Measurements from ENCODE around the gene ST14. TPM values are rescaled to one million over a fixed set of nuclear protein-coding genes. Genes with fewer than 3 reads are reported as not detected.

The ST14 gene
- total and polyA plus RNA-seq, 10 of the 15 experiments (the other 5 are each of a cell fraction or from before 2014, with no cell fraction given), result 0.02 to 3.9 (median 0.73) TPM; not detected in 2

GRCh38 chr11:130145975-130146776 lies 13.4 kb upstream of the ST14 start:
- in situ Hi-C loops (cut with MboI) (no loop called here), intact Hi-C loops (cut with micrococcal nuclease; ENCODE audit: unreplicated experiment) (loop anchor here (5.0 kb wide), 1 partner anchor 36 kb away; no protein-coding TSS in a partner anchor)
- RAD21 ChIA-PET (ENCODE audit: unreplicated experiment), result interaction anchor here (0.9 to 3.9 kb wide), 7 partner anchors 14 to 265 kb away, joined by 3 to 30 read pairs (median 4); no protein-coding TSS in a partner anchor
- DNase-seq (ENCODE audit: low read depth, low spot score), result no peak
- H2AFZ ChIP-seq (ENCODE audit: control insufficient read depth, low read depth, low read length), result no peak overlapping the region
- H3K4me3 ChIP-seq, result no peak overlapping the region
- no peak overlapping the region for H3K4me2 ChIP-seq (ENCODE audit: control insufficient read depth, insufficient read depth)
- WGBS (ENCODE audit: insufficient coverage, insufficient replicate concordance, low lambda C conversion rate, missing lambda C conversion rate), result 54% methylated on average over 15 of the region's 15 CpGs
- peak; percentile 67 for ATAC-seq
- H3K4me1 ChIP-seq (ENCODE audit: control insufficient read depth, insufficient read depth, low read length), result peaks cover 42% of the 10 kb centered on the region
- SMC1A ChIA-PET (ENCODE audit: uncharacterized antibody, unreplicated experiment), result interaction anchor here (1.1 to 5.0 kb wide), 10 partner anchors 13 to 225 kb away, joined by 3 to 33 read pairs (median 4); partner anchors contain the start of gene ST14
- POLR2A ChIA-PET, result interaction anchor here (0.7 to 1.0 kb wide), 3 partner anchors 17 to 251 kb away, joined by 3 read pairs; no protein-coding TSS in a partner anchor
- H3K9me3 ChIP-seq (replicated peaks; ENCODE audit: control insufficient read depth, insufficient read depth, low read length), result no peaks in the 10 kb centered on the region; the same call in 2 of the 3 replicates
- no TSS peak for BruUV-seq (replicated peaks)
- H3K36me3 ChIP-seq (ENCODE audit: control insufficient read depth in 2 of 2, insufficient read depth in 2 of 2, low read length in 1 of 2), result no peaks in the 10 kb centered on the region
- no peak overlapping the region for H3K27ac ChIP-seq (ENCODE audit: control insufficient read depth, insufficient read depth)
- CTCF ChIA-PET, result interaction anchor here (0.8 to 3.5 kb wide), 9 partner anchors 9 to 223 kb away, joined by 3 to 45 read pairs (median 3); partner anchors contain the start of gene PRDM10
- no peak for TF ChIP-seq EZH2 (IDR thresholded peaks at IDR 0.05; ENCODE audit: borderline replicate concordance, control insufficient read depth, low read depth, low read length)
- no peak for TF ChIP-seq FOXK2 (IDR thresholded peaks at IDR 0.05)
- TF ChIP-seq SMARCA5 (IDR thresholded peaks at IDR 0.05), result no peak
- TF ChIP-seq CTCF (IDR thresholded peaks at IDR 0.05 in 2 of 3, conservative IDR thresholded peaks at IDR 0.05 in 1 of 3; ENCODE audit: control insufficient read depth in 2 of 3, extremely low read depth in 1 of 3, insufficient read depth in 1 of 3, low read depth in 3 of 3, low read length in 3 of 3), result peak in 1 of 3 experiments; percentile 17; a peak in 1 of 6 replicates
- no peak for TF ChIP-seq CREB1 (IDR thresholded peaks at IDR 0.05; ENCODE audit: low read depth)
- TF ChIP-seq SREBF1 (IDR thresholded peaks at IDR 0.05; ENCODE audit: low read length), result no peak
- 0 out of 2 replicates have a peak, but pooled peaks have one; percentile 8 for TF ChIP-seq SMC3 (IDR thresholded peaks at IDR 0.05; ENCODE audit: borderline replicate concordance, low read length)
- TF ChIP-seq ZBED1 (IDR thresholded peaks at IDR 0.05; ENCODE audit: borderline replicate concordance), result no peak
- FAIRE-seq, result no peak
- H3K27me3 ChIP-seq (replicated peaks in 1 of 2; ENCODE audit: control insufficient read depth in 2 of 2, insufficient read depth in 2 of 2, low read length in 1 of 2), result no peaks in the 10 kb centered on the region
- H3K79me2 ChIP-seq (ENCODE audit: control insufficient read depth, insufficient read depth, low read length), result no peaks in the 10 kb centered on the region
- no peak overlapping the region for H3K9ac ChIP-seq (ENCODE audit: control insufficient read depth, insufficient read depth, low read length)
- no peaks in the 10 kb centered on the region; the same call in 1 of the 2 replicates for H4K20me1 ChIP-seq (ENCODE audit: control insufficient read depth, insufficient read depth)

Measured in GM12878 (cell line).